ENCODE results near the gene ZNF521. TPM values are rescaled to one million over a fixed set of nuclear protein-coding genes. Genes with fewer than 3 reads are reported as not detected.

ZNF521 gene
- total RNA-seq (2014; rRNA removed; shearing (Covaris generic)): 0.18 and 0.85 TPM in 2 replicates
- 2.8 and 4.0 TPM in 2 replicates for total RNA-seq (2022)
- percentile 42 among the genes with signal in this experiment for Bru-seq, nascent RNA
- BruChase-seq, experiment 1, labeled RNA remaining after a 6-hour chase: percentile 32 among the genes with signal in this experiment
- BruChase-seq, experiment 2, labeled RNA remaining after a 2-hour chase: percentile 37 among the genes with signal in this experiment
- long read RNA-seq, full-length matches to known transcripts: 1 of 2 reads
- long read RNA-seq, partial matches to known transcripts: 1 of 2 reads
- long read RNA-seq, other reads (novel, unspliced or antisense): 0 of 2 reads

DNA sequence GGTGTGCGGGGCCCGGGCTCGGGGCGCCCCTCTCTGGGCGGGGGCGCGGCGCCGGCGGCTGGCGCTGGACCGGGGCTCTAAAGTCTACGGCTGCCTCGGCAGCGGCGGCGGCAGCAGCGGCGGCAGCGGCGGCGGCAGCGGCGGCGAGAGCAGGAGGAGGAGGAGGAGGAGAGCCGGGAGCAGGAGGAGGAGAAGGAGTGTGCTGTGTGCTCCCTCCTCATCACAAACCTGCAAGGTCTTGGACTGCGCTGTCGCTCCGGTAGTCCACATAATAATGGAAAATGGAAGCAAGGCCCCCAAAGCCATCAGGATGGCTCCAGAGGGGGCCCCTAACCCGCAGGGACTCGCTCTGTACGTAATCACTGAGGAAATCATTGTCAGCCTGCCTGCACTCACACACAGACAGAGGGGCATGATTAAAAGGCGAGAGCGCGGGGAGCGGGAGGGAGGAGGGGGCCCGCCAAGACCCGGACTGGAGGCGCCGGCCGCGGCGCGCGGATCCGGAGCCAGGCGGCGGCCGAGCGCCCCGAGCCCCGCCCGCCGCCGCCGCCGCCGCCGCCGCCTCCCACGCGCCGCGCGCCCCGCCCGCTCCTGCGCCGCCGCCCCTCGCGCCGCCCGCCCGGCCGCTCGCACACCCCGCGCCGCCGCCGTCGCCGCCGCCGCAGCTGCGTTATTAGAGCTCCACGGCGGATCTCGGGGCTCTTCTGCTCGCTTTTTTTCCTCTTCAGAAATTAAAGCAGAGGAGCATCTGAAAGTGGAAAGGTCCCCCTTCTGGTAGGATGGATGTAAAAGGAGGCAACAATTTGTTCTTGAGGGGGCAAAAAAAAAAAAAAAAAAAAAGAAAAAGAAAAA, at the start of gene ZNF521:
Gene ZNF521 (minus strand): TSS at position 390 of the 852 bp plus-strand sequence. CDS start 1,220 bp downstream, outside the sequence.
- no peaks in the 10 kb centered on the region for H3K9me2 ChIP-seq (ENCODE audit: insufficient read depth, low read length)
- peak within 1 kb of the TSS; percentile 74 for H2AFZ ChIP-seq (ENCODE audit: low read length)
- ChIA-PET CTCF (ENCODE audit: unreplicated experiment) (no interaction called here), POLR2A (interaction anchor here (0.6 to 1.1 kb wide), 2 partner anchors 9 to 735 kb away, joined by 3 to 5 read pairs; no protein-coding TSS in a partner anchor)
- no peaks in the 10 kb centered on the region for H4K20me1 ChIP-seq (ENCODE audit: insufficient read depth, low read length)
- H3K4me3 ChIP-seq (ENCODE audit: low read depth, low read length, poor library complexity, severe bottlenecking): peak within 1 kb of the TSS; percentile 71
- no peaks in the 10 kb centered on the region for H3K9me3 ChIP-seq (ENCODE audit: low read length)
- no TSS peak for BruUV-seq (replicated peaks)
- peaks cover 19% of the 10 kb centered on the region for H3K4me1 ChIP-seq (ENCODE audit: insufficient read depth, low read length, poor library complexity, severe bottlenecking)
- H3K79me2 ChIP-seq (ENCODE audit: insufficient read depth, low read depth, low read length): no peaks in the 10 kb centered on the region
- DNase-seq (ENCODE audit: low spot score): peak; percentile 80
- H3K4me2 ChIP-seq (ENCODE audit: low read length): peak within 1 kb of the TSS; percentile 91
- no peak for TF ChIP-seq EZH2phosphoT487 (IDR thresholded peaks at IDR 0.05; ENCODE audit: borderline replicate concordance, low read depth, low read length)
- TF ChIP-seq, protein P1, sequence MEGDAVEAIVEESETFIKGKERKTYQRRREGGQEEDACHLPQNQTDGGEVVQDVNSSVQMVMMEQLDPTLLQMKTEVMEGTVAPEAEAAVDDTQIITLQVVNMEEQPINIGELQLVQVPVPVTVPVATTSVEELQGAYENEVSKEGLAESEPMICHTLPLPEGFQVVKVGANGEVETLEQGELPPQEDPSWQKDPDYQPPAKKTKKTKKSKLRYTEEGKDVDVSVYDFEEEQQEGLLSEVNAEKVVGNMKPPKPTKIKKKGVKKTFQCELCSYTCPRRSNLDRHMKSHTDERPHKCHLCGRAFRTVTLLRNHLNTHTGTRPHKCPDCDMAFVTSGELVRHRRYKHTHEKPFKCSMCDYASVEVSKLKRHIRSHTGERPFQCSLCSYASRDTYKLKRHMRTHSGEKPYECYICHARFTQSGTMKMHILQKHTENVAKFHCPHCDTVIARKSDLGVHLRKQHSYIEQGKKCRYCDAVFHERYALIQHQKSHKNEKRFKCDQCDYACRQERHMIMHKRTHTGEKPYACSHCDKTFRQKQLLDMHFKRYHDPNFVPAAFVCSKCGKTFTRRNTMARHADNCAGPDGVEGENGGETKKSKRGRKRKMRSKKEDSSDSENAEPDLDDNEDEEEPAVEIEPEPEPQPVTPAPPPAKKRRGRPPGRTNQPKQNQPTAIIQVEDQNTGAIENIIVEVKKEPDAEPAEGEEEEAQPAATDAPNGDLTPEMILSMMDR (conservative IDR thresholded peaks at IDR 0.05; ENCODE audit: low read length): 0 out of 2 replicates have a peak, but pooled peaks have one; percentile 4
- intact Hi-C loops (cut with micrococcal nuclease; ENCODE audit: unreplicated experiment): loop anchor here (5.0 kb wide), 2 partner anchors 230 to 475 kb away; no protein-coding TSS in a partner anchor
- H3K36me3 ChIP-seq (ENCODE audit: insufficient read depth, low read length): no peaks in the 10 kb centered on the region
- H3K27ac ChIP-seq (ENCODE audit: low read depth, low read length, poor library complexity, severe bottlenecking): no peak within 1 kb of the TSS

DNA sequence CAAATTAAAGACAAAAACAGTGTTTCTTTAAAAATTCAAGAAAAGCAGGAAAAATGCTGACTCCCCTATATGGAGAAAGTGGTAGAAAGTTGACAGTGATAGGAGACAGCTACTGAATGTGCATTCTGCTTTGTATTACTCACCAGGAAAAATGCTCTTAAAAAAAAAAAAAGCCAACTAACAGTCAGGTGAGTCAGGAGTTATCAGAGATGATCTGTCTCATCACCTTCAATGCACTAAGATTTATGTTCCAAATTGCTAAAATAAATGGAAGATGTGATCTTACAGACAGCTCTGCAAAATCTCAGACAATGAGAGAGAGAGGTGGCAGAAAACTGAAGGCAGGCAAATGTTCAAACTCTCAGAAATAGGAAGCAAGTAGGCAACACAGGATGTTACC, 47.6 kb upstream of the ZNF521 start:
- no TSS peak for BruUV-seq (replicated peaks)
- CTCF ChIA-PET (ENCODE audit: unreplicated experiment): no interaction called here
- no peak for DNase-seq (ENCODE audit: low spot score)

More for the DNA sequence above, 47.6 kb upstream of the ZNF521 start:
- H3K36me3 ChIP-seq (ENCODE audit: insufficient read depth, low read length): no peaks in the 10 kb centered on the region
- TF ChIP-seq EZH2phosphoT487 (IDR thresholded peaks at IDR 0.05; ENCODE audit: borderline replicate concordance, low read depth, low read length): no peak
- TF ChIP-seq, protein P1 (conservative IDR thresholded peaks at IDR 0.05; ENCODE audit: low read length): no peak
- H2AFZ ChIP-seq (ENCODE audit: low read length): no peak overlapping the region
- H4K20me1 ChIP-seq (ENCODE audit: insufficient read depth, low read length): no peaks in the 10 kb centered on the region
- POLR2A ChIA-PET: no interaction called here
- H3K9me2 ChIP-seq (ENCODE audit: insufficient read depth, low read length): no peaks in the 10 kb centered on the region
- intact Hi-C loops (cut with micrococcal nuclease; ENCODE audit: unreplicated experiment): loop anchor here (10.0 kb wide), 1 partner anchor 165 kb away; no protein-coding TSS in a partner anchor
- H3K4me2 ChIP-seq (ENCODE audit: low read length): no peak overlapping the region
- no peak overlapping the region for H3K4me3 ChIP-seq (ENCODE audit: low read depth, low read length, poor library complexity, severe bottlenecking)
- no peak overlapping the region for H3K27ac ChIP-seq (ENCODE audit: low read depth, low read length, poor library complexity, severe bottlenecking)
- no peaks in the 10 kb centered on the region for H3K79me2 ChIP-seq (ENCODE audit: insufficient read depth, low read depth, low read length)
- no peaks in the 10 kb centered on the region for H3K4me1 ChIP-seq (ENCODE audit: insufficient read depth, low read length, poor library complexity, severe bottlenecking)
- no peaks in the 10 kb centered on the region for H3K9me3 ChIP-seq (ENCODE audit: low read length)

Data from OCI-LY7 (cell line).